KOPT-K1 (cell line): ENCODE results near the gene FOXL1.

Experiments used
- H3K27ac ChIP-seq: fragments of 200-600 bp; sonication (generic); 2 replicates; pipeline ENCODE4 v1.5.1; 2016; ENCODE audit warnings: antibody characterized with exemption, mild to moderate bottlenecking, low read depth, low read length; ENCODE audit not compliant: poor library complexity, severe bottlenecking
- H3K36me3 ChIP-seq: fragments of 200-600 bp; sonication (generic); 2 replicates; pipeline ENCODE4 v1.5.1; 2017; ENCODE audit warnings: antibody characterized with exemption, mild to moderate bottlenecking, low read length, moderate library complexity; ENCODE audit not compliant: insufficient read depth
- H3K9me3 ChIP-seq: fragments of 200-600 bp; sonication (generic); 2 replicates; pipeline ENCODE4 v1.5.1; 2017; ENCODE audit warnings: antibody characterized with exemption, low read length, mild to moderate bottlenecking; ENCODE audit not compliant: insufficient read depth, poor library complexity, severe bottlenecking

The FOXL1 gene

DNA sequence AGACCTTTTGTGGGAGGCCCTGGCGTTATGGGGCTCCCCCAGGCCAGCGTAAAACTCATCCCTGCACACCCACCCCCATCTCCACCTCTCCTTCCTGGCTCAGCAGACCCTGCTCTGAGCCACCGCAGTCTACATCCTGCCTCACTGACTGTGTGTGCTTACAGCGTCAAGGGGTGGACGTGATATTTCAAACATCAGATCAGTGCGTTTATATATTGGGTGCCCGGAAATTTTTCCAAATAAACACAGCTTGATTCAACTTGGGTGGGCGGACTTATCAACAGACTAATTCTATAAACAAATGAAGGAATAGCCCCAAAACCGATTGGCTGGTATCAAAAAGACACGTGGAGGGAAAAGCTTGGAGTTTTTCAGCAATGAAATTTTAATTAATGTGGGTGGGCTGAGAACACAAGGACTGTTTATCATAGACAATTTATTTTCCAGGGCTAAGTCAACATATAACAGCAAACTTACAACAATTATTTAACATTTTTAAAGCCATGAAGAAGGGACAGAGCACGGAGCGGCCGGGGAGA is at the start of gene FOXL1:
TSS of gene FOXL1 (plus strand) at position 489 of the 539 bp plus-strand sequence. CDS start 175 bp downstream, outside the sequence.
- Histone ChIP-seq H3K9me3 (no peaks in the 10 kb centered on the region), H3K36me3 (no peaks in the 10 kb centered on the region), H3K27ac (no peak within 1 kb of the TSS)

DNA sequence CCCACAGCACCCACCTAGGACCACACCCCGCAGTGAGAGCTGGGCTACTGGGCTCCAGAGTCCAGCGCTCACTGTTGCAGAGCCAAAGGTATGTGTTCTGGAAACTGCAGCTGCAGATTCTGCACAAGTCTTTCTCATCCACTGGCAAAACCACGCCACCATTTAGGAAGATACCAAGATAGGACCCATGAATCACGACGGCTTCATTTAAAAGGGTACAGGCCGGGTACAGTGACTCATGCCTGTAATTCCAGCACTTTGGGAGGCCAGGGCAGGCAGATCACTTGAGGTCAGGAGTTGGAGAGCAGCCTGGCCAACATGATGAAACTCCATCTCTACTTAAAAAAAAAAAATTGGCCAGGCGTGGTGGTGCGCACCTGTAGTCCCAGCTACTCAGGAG is 49.2 kb upstream of the FOXL1 start:
- Histone ChIP-seq H3K27ac (no peak overlapping the region), H3K36me3 (no peaks in the 10 kb centered on the region), H3K9me3 (no peaks in the 10 kb centered on the region)

DNA sequence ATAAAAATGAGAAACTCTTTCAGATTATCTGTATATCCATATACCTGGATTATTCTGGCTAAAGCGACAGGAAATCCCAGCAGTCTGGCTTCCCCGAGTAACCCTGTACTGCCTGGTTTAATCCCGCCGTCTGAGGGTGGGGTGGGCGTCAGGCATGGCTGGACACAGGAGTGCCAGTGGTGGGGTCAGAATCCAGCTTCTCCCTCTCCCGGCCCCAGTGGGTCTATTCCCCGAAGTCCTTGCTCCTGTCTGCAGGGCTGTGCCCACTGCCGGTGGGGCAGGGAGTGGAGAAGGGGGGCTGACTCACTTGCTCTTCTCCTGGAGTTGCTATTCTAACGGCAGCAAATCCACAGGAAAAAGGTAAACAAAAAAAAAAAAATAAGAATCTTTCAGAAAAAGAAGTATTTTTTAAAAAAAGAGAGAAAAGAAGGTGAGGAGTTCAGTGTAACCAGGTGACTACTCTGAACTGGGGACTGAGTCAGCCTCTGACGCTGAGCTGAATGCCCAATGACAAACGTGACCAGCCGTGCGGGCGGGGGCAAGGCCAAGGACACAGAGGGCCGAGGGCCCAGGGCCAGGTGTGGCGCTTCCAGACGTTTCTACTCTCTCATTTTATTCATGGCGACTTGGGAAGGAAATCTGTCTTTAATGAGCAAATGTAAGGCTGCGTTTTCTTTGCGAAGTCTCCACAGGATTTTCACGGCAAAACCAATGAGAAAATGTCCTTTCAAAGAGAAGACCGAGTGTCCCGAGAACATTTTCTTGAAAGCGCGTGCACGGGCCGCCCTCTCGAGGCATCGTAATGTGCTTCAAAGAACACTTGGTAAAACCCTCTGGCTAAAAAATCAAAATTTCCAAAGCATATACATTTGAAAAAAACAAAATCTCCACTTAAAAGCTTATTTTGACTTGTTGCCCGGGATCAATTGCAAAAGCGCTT is 47.8 kb upstream of the FOXL1 start:
- H3K9me3 ChIP-seq: no peaks in the 10 kb centered on the region
- no peaks in the 10 kb centered on the region for H3K36me3 ChIP-seq
- H3K27ac ChIP-seq: no peak overlapping the region

- no peaks in the 10 kb centered on the region for H3K9me3 ChIP-seq
- no peaks in the 10 kb centered on the region for H3K36me3 ChIP-seq
- no peak overlapping the region for H3K27ac ChIP-seq
Observed at GRCh38 chr16:86531191-86531545, 47.2 kb upstream of the FOXL1 start.

DNA sequence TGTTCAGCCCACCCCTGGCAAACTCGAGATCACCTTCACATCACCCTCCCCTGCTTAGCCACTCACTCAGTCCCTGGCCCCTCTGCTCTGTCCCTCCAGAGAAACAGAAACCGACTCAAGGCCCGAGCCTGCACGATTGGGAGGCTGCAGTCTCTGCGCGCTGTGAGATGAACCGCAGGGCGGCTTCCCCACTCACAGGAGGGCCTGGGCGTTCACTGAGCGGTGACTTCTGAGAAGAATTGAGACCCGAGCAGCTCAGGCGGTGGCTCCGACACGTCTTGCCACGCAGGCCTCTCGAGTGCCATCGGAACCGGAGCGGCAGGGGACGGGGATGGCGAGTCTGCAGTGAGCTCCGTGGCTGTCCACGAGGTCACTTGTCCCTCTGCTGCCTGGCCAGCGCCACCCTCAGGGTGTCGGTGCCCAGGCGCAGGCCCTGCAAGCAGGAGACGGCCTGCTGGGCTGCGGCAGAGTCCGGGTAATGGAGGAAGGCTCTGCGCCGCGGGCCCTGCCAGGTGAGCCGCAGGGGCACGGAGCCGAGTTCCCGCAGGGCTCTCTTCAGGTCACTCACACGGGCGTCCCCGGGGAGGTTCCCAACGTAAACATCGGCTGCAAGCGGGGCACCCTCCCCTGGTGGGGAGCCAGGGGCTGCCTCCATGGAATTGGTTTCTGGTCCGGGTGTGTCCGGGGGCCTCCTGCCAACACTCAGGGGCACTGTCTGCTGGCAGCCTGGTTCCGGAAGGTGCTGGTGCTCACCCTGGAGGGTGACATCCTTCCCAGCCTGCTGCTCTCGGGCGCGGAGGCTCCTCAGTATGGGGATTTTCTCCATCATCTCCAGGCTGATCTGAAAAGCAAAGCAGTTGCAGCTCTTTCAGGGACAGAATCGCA is 46.5 kb upstream of the FOXL1 start:
- Histone ChIP-seq H3K36me3 (no peaks in the 10 kb centered on the region), H3K27ac (no peak overlapping the region), H3K9me3 (no peaks in the 10 kb centered on the region)

DNA sequence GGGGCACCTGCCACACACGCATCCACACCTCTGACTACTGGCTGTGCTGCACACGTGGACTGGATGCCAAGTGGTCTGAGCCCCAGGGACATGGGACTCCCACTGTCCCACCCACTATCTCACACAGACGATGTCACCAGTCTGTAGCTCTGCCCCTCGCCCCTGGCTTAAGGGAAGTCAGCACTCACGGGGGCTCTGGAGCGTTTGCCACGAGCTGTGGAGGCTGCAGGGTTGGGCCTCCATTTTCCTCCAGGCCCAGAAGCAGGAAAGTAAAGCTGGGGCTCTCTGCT is 45.9 kb upstream of the FOXL1 start:
- Histone ChIP-seq H3K9me3 (no peaks in the 10 kb centered on the region), H3K27ac (no peak overlapping the region), H3K36me3 (0 out of 2 replicates have a peak, but pooled peaks cover under 1% of the 10 kb centered on the region)

DNA sequence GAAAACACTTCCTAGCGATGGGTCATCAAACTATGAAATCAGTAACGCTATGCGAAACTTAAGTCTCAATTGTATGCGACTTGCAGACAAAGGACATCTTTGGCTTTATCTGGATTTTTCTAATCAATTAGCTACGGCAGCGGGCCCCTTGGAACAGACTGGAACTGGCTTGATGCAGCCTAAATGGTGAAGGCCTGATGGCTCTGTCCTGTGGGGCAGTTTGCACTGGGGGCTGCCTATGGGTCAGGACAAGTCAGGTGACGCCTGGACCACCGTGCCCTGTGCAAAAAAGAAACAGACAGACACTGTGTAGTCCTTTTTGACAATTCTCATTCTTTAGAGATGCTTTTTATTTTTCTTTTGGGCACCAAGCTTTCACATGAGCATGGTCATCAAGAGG is 45.3 kb upstream of the FOXL1 start:
- H3K9me3 ChIP-seq: no peaks in the 10 kb centered on the region
- H3K36me3 ChIP-seq: peaks cover 6% of the 10 kb centered on the region; the same call in 1 of the 2 replicates
- no peak overlapping the region for H3K27ac ChIP-seq

DNA sequence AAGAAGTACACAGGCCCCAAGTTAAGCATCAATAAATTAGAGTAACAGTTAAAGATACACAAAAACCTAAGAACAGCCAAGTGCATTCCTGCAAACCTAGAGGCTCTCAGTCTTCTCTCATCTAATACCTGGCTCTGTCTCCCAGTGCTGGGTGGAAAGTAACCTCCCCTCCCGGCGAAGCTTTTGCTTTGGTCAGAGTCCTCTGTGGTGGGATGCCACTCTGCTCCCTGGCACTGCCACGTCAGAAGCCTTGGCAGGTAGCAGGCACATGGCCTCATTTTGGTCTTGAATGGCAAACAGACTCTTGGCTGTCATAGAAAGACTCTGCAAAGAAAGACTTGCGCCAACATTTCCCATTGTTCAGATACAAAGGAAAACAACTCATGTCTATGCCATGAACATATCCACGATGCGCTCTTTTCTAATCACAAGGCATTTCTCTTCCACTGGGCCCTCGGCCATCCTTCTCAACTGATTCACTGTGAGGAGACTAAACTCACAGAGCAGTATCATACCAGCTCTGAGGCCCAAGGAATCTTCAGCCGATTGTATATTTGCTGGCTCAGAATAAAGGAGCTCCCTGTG is 44.5 kb upstream of the FOXL1 start:
- Histone ChIP-seq H3K36me3 (peaks cover 14% of the 10 kb centered on the region; the same call in 1 of the 2 replicates), H3K9me3 (no peaks in the 10 kb centered on the region), H3K27ac (no peak overlapping the region)

GRCh38 chr16:86534779-86535615 is 43.4 kb upstream of the FOXL1 start:
- Histone ChIP-seq H3K36me3 (peaks cover 25% of the 10 kb centered on the region; the same call in 1 of the 2 replicates), H3K27ac (no peak overlapping the region), H3K9me3 (no peaks in the 10 kb centered on the region)

DNA sequence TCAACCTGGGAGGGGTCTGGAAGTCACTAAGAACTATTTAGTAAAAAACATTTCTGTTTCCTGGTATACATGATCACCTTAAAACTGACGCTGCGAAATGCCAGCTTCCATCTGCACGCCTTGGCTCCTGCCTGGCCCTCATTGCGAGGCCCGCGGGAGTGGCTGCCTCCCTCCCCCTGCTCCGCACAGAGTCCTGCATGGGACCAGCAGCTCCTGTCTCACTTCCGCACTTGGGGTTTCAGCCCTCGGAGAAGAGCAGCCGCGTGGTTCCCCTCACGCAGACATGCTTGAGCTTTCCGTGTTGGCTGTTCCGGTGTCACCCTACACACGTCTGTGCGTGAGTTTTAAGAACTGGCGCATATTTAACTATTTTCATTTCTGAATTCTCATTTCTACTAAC is 41.7 kb upstream of the FOXL1 start:
- H3K9me3 ChIP-seq: no peaks in the 10 kb centered on the region
- peaks cover 42% of the 10 kb centered on the region; the same call in 1 of the 2 replicates for H3K36me3 ChIP-seq
- H3K27ac ChIP-seq: no peak overlapping the region

GRCh38 chr16:86537486-86537885 is 40.9 kb upstream of the FOXL1 start:
- H3K9me3 ChIP-seq: no peaks in the 10 kb centered on the region
- H3K36me3 ChIP-seq: peaks cover 50% of the 10 kb centered on the region; the same call in 1 of the 2 replicates
- H3K27ac ChIP-seq: no peak overlapping the region

DNA sequence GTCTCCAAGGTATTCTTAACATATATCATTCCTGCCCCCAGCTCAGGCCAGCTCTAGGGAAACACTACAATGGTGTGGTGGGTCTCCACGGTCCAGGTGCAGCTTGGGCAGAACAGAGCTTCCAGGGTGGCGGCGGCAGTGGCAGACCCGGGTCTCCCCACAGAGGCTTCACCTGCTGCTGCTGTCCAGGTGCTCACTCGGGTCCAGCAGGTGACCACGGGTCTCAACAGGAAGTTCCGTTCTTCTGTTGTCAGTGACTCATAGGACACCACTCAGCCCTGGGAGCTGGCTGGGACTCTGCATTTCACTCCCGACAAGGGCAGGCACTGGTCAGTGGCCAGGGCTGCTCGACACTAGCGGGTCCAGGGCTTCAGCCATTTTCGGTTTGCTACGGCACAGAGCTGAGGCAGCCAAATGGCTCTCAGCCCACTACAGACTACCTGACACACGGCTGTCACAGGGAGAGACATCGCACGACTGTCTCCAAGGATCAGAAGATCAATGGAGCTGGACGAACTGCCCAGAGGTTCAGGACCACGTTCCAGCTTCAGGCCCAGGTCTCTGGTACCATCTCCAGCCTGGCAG is 40.1 kb upstream of the FOXL1 start:
- no peak overlapping the region for H3K27ac ChIP-seq
- no peaks in the 10 kb centered on the region for H3K9me3 ChIP-seq
- peaks cover 51% of the 10 kb centered on the region; the same call in 1 of the 2 replicates for H3K36me3 ChIP-seq

DNA sequence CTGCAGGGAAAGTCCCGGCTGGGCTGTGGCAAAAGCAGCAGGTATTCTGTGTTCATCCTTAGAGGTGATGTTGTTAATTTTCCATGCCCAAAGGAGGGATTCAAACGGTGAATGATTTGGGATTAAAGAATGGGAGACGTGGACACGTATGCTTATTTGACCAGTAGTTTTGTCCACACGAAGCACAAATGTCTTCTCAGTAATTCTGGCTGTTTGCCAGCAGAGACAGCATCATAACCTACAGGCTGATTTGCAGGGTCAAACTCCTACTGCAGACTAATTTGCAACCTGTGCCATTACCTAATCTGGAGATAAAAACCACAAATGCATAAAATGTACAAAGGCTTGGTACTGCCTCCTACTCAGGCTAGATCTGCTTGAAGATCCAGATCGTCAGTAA is 37.5 kb upstream of the FOXL1 start:
- peaks cover 58% of the 10 kb centered on the region; the same call in 1 of the 2 replicates for H3K36me3 ChIP-seq
- no peak overlapping the region for H3K27ac ChIP-seq
- no peaks in the 10 kb centered on the region for H3K9me3 ChIP-seq

- H3K27ac ChIP-seq: no peak overlapping the region
- H3K9me3 ChIP-seq: no peaks in the 10 kb centered on the region
- H3K36me3 ChIP-seq: peaks cover 63% of the 10 kb centered on the region; the same call in 1 of the 2 replicates
Observed at GRCh38 chr16:86541560-86541959, 36.8 kb upstream of the FOXL1 start.
